Measurements from ENCODE around the gene HS6ST3.

HS6ST3 gene

GRCh38 chr13:96540670-96541069 lies 450.8 kb downstream of the HS6ST3 start:
- no peak for DNase-seq (ENCODE audit: low read depth)

- no peak for DNase-seq (ENCODE audit: low read depth)
Observed at GRCh38 chr13:96542986-96543385, 453.1 kb downstream of the HS6ST3 start.

- no peak for DNase-seq (ENCODE audit: low read depth)
Observed at GRCh38 chr13:96544957-96545356, 455.1 kb downstream of the HS6ST3 start.

DNA sequence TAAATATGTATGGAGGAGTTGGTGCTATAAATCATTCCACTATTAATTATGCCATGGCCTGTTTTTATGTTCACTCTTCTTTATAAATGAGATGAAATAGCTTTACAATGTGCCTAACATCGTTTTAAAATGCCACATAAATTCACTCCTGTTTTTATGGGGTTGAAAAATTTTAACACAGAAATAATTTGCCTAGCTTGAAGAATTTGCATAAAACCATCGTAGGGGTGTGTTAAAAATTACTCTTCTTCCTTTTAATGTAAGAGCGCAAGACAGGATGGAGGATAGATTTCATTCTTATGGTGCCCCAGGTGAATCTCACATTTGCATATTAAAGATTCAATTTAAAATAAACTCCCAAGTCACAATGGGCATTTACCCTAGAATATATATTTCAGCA lies 456.6 kb downstream of the HS6ST3 start:
- no peak for DNase-seq (ENCODE audit: low read depth)

DNA sequence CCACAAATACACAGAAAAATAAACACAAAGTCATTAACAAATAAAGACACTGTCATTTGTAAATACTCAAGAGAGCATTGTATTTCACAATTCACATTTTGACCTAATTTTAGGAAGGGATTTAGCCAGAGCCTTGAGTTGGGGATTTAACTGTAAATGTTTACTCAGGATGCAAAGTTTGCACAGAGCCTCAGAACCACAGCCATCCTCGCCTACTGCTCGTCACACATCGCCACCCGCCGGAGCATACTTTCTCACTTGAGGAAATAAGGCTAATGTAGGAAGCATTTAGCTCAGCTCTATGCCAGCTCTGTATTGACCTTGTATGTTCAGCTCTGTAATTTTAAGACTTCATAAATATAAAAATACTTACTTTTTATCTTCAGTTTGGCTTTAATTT lies 461.6 kb downstream of the HS6ST3 start:
- no peak for DNase-seq (ENCODE audit: low read depth)

- DNase-seq (ENCODE audit: low read depth), result no peak
Observed at GRCh38 chr13:96552559-96552958, 462.7 kb downstream of the HS6ST3 start.

GRCh38 chr13:96553796-96554195 lies 463.9 kb downstream of the HS6ST3 start:
- DNase-seq (ENCODE audit: low read depth), result no peak

- DNase-seq (ENCODE audit: low read depth), result no peak
Observed at GRCh38 chr13:96573563-96573962, 483.7 kb downstream of the HS6ST3 start.

GRCh38 chr13:96575423-96576320 lies 485.8 kb downstream of the HS6ST3 start:
- DNase-seq (ENCODE audit: low read depth), result no peak

DNA sequence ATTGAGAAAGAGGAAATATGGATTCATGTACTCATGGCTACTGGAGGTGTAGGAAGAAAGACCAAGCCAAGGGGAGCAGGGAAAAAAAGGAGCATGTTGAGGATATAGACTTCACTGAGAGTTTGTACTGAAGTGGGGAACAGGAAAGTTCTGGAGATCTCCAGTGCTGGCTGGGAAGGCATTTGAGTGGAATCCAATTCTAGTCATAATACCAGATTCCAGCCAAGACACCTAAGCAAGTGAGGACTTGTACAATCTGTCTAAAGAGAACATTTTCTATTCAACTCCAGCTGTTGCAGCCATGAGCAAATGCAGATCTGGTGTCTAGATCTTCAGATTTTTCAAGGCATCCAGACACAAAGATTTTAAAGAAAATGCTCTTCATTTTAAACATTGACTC lies 491.8 kb downstream of the HS6ST3 start:
- no peak for DNase-seq (ENCODE audit: low read depth)

DNA sequence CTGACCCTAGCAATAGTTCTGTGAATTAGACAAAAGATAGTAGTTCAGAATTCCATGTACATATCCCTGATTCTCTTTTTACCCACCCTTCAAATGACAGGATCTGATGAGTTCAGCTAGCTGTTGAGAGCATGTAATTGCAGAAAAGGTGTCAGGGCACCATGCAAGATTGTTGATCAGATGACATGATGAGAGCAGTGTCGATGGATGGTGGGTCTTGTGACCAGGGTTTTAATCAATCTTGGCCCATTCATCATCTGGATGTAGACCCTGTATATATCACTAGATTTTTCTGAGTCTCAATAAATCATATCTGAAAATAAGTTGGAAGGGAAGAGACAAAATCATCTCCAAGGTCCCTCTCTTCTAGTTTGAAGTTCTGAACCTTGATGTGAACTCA lies 525.3 kb downstream of the HS6ST3 start:
- no peak for DNase-seq (ENCODE audit: low read depth)

- no peak for DNase-seq (ENCODE audit: low read depth)
Observed at GRCh38 chr13:96617528-96617927, 527.6 kb downstream of the HS6ST3 start.

DNA sequence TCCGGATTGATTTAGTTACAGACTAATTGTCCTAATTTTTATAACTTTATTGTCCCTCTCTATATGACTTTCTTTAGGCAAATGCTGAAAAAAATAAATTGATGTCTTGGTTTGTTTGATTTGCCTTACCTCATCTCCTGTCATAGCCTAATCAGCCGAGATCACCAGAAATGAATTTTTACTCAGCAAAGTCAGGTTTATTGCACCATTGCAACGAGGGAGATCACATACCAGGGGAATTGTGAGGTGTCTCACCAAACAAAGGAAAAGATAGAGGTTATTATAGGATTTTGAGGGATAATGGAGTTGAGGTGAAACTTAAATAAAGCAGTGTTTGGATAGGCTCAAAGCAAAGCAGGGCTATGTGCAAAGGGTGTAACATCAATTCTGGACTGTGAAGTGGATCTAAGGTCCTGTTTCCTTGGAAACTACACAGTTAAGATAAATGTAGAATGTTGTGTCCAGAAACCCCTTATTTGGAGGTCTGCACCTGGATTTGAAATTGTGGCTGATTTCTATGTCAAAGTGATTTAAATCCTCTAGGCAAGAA lies 531.8 kb downstream of the HS6ST3 start:
- DNase-seq (ENCODE audit: low read depth), result no peak

GRCh38 chr13:96629331-96629730 lies 539.4 kb downstream of the HS6ST3 start:
- no peak for DNase-seq (ENCODE audit: low read depth)

DNA sequence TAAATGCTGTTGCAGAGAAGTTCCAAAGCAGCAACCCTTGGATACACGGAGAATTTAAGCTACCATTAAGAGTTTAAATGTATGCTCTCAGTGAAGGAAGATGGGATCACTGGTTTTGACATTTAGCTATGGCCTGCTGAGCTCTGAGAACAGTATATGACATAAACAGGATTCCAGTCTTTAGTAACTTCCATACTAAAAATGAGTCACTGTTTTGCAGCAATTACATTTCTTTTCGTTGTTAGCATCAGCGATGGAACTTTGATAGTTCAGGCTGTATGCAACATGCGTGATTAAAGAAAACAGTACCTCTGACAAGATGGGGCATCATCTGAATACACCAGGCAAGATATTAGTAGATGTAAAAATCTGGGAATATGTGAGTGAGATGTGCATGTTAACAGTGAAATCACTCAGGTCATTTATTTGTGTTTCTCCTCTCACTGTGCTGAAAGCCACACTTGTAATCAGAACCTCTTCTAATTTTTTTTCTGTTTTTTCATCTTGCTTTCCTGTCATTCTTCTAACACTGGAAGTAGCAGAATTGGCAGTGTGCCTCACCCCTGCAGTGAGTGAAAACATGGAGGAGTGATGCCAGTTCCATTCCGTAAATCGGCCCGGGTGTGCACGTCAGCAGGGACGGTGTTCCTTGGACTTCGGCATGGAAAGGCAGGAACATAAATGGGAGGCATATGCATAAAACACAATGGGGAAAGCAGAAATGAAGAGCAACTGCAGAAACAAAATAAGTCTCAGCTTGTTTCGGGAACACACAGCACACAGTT lies 542.8 kb downstream of the HS6ST3 start:
- no peak for DNase-seq (ENCODE audit: low read depth)

DNA sequence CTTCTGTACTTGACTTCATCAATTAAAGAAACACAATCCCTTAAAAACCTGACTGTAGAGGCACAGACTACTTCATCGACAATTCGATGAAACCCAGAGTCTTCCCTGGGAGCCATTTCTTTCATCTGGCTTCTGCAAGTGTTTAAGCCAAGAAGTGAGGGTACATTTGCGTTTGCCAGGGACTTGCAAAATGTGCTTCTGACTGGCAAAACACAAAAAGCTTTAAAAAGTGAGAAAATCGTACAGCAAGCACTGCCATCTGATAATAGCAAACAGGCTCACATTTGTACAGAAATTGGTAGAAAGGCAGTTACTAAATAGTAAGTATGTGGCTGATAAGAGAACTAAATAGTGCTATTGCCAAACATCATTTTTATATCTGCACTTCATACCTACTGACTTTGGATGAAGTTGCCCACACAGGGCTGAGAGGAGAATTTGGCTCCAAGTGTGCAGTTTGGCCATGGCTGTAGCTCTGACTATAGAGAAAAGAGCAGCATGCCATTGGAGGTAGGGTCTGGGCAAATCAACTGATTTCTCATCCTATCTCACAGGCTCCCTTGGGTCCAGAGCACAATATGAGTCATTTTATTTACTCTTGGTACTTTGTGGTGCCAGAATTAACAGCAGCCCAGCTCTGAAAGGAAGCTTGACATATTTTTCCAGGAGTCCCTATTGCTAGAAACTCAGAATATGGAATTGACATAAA lies 546.2 kb downstream of the HS6ST3 start:
- no peak for DNase-seq (ENCODE audit: low read depth)

GRCh38 chr13:96637039-96637438 lies 547.1 kb downstream of the HS6ST3 start:
- DNase-seq (ENCODE audit: low read depth), result no peak

GRCh38 chr13:96646101-96646500 lies 556.2 kb downstream of the HS6ST3 start:
- DNase-seq (ENCODE audit: low read depth), result no peak

DNA sequence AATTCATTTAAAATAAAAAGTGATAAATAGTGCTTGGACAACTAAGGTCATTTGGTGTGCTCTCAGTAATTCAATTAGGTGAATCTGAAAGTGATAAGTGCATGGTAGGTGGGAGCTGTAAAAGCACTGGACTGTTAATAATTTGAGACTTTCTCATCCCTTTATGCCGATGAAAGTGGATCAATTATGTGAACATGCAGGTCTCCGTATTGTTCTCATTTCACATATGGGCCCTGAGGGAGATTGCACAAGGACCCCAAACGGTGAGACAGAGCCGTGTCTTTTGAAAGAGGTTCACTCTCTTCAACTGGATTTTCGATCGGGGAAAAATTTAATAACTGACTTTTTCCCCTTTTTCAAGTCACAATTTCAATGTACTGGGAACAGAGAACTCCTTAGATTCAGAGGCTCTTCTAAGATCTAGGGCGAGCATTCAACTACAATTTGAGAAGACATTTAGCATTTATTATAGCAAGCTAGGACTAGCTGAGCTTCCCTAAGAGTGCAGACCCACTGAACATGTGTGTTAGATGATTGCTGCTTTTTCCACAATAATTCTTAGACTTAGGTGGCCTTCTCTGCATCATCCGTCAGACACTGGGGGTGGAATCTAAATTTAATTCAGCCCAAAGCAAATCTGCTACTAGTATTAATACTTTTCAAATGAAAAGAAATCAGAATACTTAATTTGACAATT lies 556.8 kb downstream of the HS6ST3 start:
- DNase-seq (ENCODE audit: low read depth), result no peak

GRCh38 chr13:96650301-96650886 lies 560.5 kb downstream of the HS6ST3 start:
- DNase-seq (ENCODE audit: low read depth), result no peak

DNA sequence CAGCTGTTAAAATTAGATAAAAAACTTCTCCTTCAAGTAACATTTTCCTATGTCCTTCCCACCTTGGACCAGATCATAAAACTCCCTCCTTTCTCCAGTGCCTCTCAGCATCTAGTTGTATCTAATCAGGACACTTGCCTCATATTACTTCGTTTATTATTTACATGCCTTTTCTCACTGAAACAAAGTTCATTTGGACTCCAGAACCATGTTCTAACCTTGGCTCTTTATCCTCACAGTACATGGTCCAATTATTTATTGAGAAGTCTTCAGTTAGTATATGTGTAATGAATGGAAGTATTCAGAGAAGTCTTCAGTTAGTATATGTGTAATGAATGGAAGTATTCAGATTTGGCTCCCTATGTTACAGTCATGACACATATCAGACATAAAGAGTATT lies 561.7 kb downstream of the HS6ST3 start:
- no peak for DNase-seq (ENCODE audit: low read depth)
